ENCODE measurements around the gene POMP. TPM values are rescaled to one million over a fixed set of nuclear protein-coding genes. Genes with fewer than 3 reads are reported as not detected.

The POMP gene
- total RNA-seq, 4 donors from 2014 or later: 23.8 to 43.4 (median 40.3) TPM

DNA sequence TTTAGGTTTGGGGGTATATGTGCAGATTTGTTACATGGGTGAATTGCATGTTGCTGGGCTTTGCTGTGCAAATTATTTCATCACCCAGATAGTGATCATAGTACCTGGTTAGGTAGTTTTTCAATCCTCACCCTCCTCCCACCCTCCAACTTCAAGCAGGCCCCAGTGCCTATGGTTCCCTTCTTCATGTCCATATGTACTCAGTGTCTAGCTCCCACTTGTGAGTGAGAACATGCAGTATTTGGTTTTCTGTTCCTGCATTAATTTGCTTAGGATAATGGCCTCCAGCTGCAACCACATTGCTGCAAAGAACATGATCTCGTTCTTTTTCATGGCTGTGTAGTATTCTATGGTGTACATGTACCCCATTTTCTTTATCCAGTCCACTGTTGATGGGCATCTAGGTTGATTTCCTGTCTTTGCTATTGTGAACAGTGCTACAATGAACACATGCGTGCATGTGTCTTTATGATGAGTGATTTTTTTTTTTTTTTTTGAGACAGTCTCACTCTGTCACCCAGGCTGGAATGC lies 42.9 kb upstream of the POMP start:
- H3K4me3 ChIP-seq (ENCODE audit: low read depth, poor library complexity, severe bottlenecking): no peak overlapping the region
- WGBS, 2 donors: 91 to 98% methylated on average over 2 of the region's 2 CpGs
- no peak for DNase-seq (ENCODE audit: low spot score in 2 of 2)
- TF ChIP-seq POLR2A (IDR thresholded peaks at IDR 0.05) (no peak), CTCF (IDR thresholded peaks at IDR 0.05) (no peak)
- intact Hi-C loops (cut with DNase I; ENCODE audit: low total_unique reads): no loop called here

- DNase-seq (ENCODE audit: low spot score in 2 of 2): no peak
- WGBS, 2 donors: 72 to 79% methylated on average over 31 of the region's 31 CpGs
- no peak for TF ChIP-seq CTCF (IDR thresholded peaks at IDR 0.05)
- TF ChIP-seq POLR2A (IDR thresholded peaks at IDR 0.05): no peak
- no peak overlapping the region for H3K4me3 ChIP-seq (ENCODE audit: low read depth, poor library complexity, severe bottlenecking)
- intact Hi-C loops (cut with DNase I; ENCODE audit: low total_unique reads): no loop called here
Measured at GRCh38 chr13:28618230-28618994, 40.5 kb upstream of the POMP start.

DNA sequence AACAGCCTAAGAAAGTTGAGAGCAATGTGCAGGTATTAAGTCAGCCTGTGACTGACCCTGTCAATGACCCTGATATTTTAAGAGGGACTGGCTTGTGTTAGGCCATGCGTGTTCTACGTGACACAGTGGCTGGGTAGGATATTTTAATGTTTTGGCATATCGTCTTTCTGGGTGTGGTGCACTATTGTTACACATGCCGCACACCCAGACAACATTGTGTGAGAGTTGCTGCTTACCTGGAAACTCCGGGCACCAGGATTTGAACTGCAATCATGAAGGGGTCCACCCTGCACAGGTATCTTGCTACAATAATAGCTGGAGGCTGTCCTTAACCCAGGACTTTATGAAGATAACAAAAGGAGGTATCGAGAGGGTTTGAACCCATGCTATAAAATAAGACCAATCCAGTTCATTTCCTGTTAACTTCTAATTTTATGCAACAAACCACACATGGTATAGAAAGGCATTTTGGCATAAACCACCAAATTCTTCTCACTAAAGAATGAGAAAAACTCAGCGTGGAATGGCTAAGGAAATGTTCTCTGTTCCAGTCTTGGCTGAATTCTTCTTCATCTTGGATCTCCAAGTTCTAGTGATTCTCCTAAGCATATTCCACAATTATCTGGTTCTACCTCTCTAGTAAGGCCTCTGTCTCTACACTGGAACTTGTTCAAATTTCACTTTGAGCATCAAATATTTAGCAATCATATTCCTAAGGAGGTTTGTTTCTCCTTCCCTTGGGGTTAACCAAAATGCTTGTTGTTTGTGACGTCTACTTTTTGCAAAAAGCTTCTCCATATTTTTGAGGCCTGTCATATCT lies 38.7 kb upstream of the POMP start:
- no peak overlapping the region for H3K4me3 ChIP-seq (ENCODE audit: low read depth, poor library complexity, severe bottlenecking)
- 82 to 90% methylated on average over 8 of the region's 8 CpGs for WGBS, 2 donors
- intact Hi-C loops (cut with DNase I; ENCODE audit: low total_unique reads): no loop called here
- DNase-seq (ENCODE audit: low spot score in 2 of 2): no peak
- TF ChIP-seq CTCF (IDR thresholded peaks at IDR 0.05) (no peak), POLR2A (IDR thresholded peaks at IDR 0.05) (no peak)

GRCh38 chr13:28621449-28621848 lies 37.5 kb upstream of the POMP start:
- 76 to 83% methylated on average over 5 of the region's 5 CpGs for WGBS, 2 donors
- no peak overlapping the region for H3K4me3 ChIP-seq (ENCODE audit: low read depth, poor library complexity, severe bottlenecking)
- DNase-seq (ENCODE audit: low spot score in 2 of 2): no peak
- intact Hi-C loops (cut with DNase I; ENCODE audit: low total_unique reads): no loop called here
- TF ChIP-seq CTCF (IDR thresholded peaks at IDR 0.05): no peak
- TF ChIP-seq POLR2A (IDR thresholded peaks at IDR 0.05): no peak

- no peak for TF ChIP-seq CTCF (IDR thresholded peaks at IDR 0.05)
- TF ChIP-seq POLR2A (IDR thresholded peaks at IDR 0.05): no peak
- WGBS, 2 donors: 87 to 88% methylated on average over 8 of the region's 8 CpGs
- H3K4me3 ChIP-seq (ENCODE audit: low read depth, poor library complexity, severe bottlenecking): no peak overlapping the region
- DNase-seq (ENCODE audit: low spot score in 2 of 2): peak; percentile 59 to 87
- intact Hi-C loops (cut with DNase I; ENCODE audit: low total_unique reads): no loop called here
Measured at GRCh38 chr13:28622286-28622685, 36.6 kb upstream of the POMP start.
